SK-N-SH treated with all-trans-retinoic acid at 6 μM for 48 hours (cell line): ENCODE results near the gene FFAR3.

Experiments used
- ATAC-seq: fragments of 200-7000 bp; cut with Tn5 transposase; 3 replicates; pipeline ENCODE4 v1.9.1; 2020; ENCODE audit warnings: mild to moderate bottlenecking, moderate library complexity
- ARNTL ChIP-seq: fragments of 450-650 bp; formaldehyde crosslinking; IDR thresholded peaks from 2 replicates; pipeline ENCODE4 v1.5.0; 2020; ENCODE audit warnings: low read depth, mild to moderate bottlenecking, moderate library complexity, borderline replicate concordance
- BACH2 ChIP-seq: fragments of 250-450 bp; sonication (Bioruptor Pico); IDR thresholded peaks from 2 replicates; pipeline ENCODE4 v1.9.0; 2021; ENCODE audit warnings: mild to moderate bottlenecking, borderline replicate concordance
- CSDC2 ChIP-seq: fragments of 250-450 bp; sonication (Bioruptor Pico); IDR thresholded peaks from 2 replicates; pipeline ENCODE4 v1.5.0; 2020; ENCODE audit warnings: mild to moderate bottlenecking, moderate library complexity
- CSRNP3 ChIP-seq: fragments of 250-450 bp; sonication (Bioruptor Pico); IDR thresholded peaks from 2 replicates; pipeline ENCODE4 v1.5.1; 2021; ENCODE audit warnings: mild to moderate bottlenecking, moderate library complexity
- ISL1 ChIP-seq: fragments of 250-450 bp; sonication (Bioruptor Pico); IDR thresholded peaks from 2 replicates; pipeline ENCODE4 v2.1.2; 2022; ENCODE audit warnings: mild to moderate bottlenecking, moderate library complexity
- PATZ1 ChIP-seq: fragments of 250-450 bp; sonication (Bioruptor Pico); IDR thresholded peaks from 2 replicates; pipeline ENCODE4 v1.8.0; 2020; ENCODE audit warnings: mild to moderate bottlenecking, moderate library complexity, borderline replicate concordance
- PPARA ChIP-seq: fragments of 250-450 bp; sonication (Bioruptor Pico); IDR thresholded peaks from 2 replicates; pipeline ENCODE4 v1.5.0; 2020; ENCODE audit warnings: mild to moderate bottlenecking, borderline replicate concordance
- RARB ChIP-seq: fragments of 250-450 bp; sonication (Bioruptor Pico); IDR thresholded peaks from 2 replicates; pipeline ENCODE4 v1.8.0; 2021; ENCODE audit warnings: mild to moderate bottlenecking, moderate library complexity
- SNAI2 ChIP-seq: fragments of 250-450 bp; sonication (Bioruptor Pico); IDR thresholded peaks from 2 replicates; pipeline ENCODE4 v1.5.0; 2020; ENCODE audit warnings: mild to moderate bottlenecking, moderate library complexity
- TCF4 ChIP-seq: fragments of 250-450 bp; sonication (Bioruptor Pico); IDR thresholded peaks from 2 replicates; pipeline ENCODE4 v1.8.0; 2021; ENCODE audit warnings: mild to moderate bottlenecking, moderate library complexity, borderline replicate concordance
- TOX ChIP-seq: fragments of 250-450 bp; sonication (Bioruptor Pico); IDR thresholded peaks from 2 replicates; pipeline ENCODE4 v1.8.0; 2021; ENCODE audit warnings: mild to moderate bottlenecking, moderate library complexity, borderline replicate concordance
- TSHZ2 ChIP-seq: fragments of 250-450 bp; sonication (Bioruptor Pico); IDR thresholded peaks from 2 replicates; pipeline ENCODE4 v1.5.0; 2020; ENCODE audit warnings: mild to moderate bottlenecking, moderate library complexity
- ZC3H10 ChIP-seq: fragments of 250-450 bp; sonication (Bioruptor Pico); IDR thresholded peaks from 2 replicates; pipeline ENCODE4 v1.5.1; 2021; ENCODE audit warnings: mild to moderate bottlenecking, moderate library complexity
- ZFP3 ChIP-seq: fragments of 250-450 bp; sonication (Bioruptor Pico); IDR thresholded peaks from 2 replicates; pipeline ENCODE4 v1.5.0; 2020; ENCODE audit warnings: mild to moderate bottlenecking, moderate library complexity
- ZFP30 ChIP-seq: fragments of 450-650 bp; formaldehyde crosslinking; IDR thresholded peaks from 2 replicates; pipeline ENCODE4 v1.5.0; 2022; ENCODE audit warnings: mild to moderate bottlenecking, moderate library complexity
- ZNF565 ChIP-seq: fragments of 450-650 bp; formaldehyde crosslinking; conservative IDR thresholded peaks from 2 replicates; pipeline ENCODE4 v1.5.0; 2020; ENCODE audit warnings: low read depth, mild to moderate bottlenecking, moderate library complexity
- ZNF70 ChIP-seq: fragments of 450-650 bp; formaldehyde crosslinking; IDR thresholded peaks from 2 replicates; pipeline ENCODE4 v1.5.0; 2020; ENCODE audit warnings: mild to moderate bottlenecking, moderate library complexity
- TF ChIP-seq, protein P1 (sequence below): fragments of 250-450 bp; sonication (Bioruptor Pico); IDR thresholded peaks from 2 replicates; pipeline ENCODE4 v1.8.0; 2021; ENCODE audit warnings: low read depth, mild to moderate bottlenecking, moderate library complexity, borderline replicate concordance
- TF ChIP-seq, protein P2 (sequence below): fragments of 250-450 bp; sonication (Bioruptor Pico); IDR thresholded peaks from 2 replicates; pipeline ENCODE4 v1.5.1; 2020; ENCODE audit warnings: low read depth, mild to moderate bottlenecking, moderate library complexity

FFAR3 gene

DNA sequence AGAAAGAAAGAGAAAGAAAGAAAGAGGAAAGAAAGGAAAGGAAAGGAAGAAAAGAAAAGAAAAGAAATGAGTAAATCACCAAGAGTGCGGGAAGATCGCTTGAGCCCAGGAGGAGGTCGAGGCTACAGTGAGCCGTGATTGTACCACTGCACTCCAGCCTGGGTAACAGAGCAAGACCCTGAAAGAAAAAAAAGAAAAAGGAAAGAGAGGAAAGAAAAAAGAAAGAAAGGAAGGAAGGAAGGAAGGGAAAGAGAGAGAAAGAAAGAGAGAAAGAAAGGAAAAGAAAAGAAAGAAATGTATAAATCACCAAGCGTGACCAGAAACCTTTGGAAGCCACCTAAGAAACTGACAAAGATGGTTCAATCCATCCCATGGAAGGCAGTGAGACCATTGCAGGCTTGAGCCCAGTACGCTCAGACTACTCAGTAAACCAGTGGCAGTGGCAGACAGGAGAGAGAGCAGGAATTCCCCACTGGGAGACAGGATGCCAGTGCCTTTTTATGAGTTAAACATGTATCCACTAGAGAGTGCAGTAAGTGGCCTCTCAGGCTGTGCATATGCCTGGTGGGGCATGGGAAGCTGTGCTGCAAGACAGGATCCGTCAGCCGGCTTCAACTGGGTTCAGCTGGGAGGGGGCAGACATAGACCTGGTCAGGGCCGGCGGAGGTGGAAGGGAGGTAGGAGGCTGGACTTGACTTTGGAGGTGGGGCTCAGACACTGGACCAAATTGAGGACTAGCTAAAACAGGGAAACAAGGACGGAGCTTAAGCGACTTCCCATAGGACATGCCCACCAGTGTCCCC, 17.4 kb downstream of the FFAR3 start:
- no peak for TF ChIP-seq TCF4 (CRISPR knock-in tag)
- no peak for TF ChIP-seq ZFP30 (CRISPR knock-in tag)
- TF ChIP-seq PPARA = no peak
- TF ChIP-seq ZFP3 = no peak
- no peak for TF ChIP-seq ZC3H10 (CRISPR knock-in tag)
- TF ChIP-seq TSHZ2 (CRISPR knock-in tag) = no peak
- no peak for TF ChIP-seq ISL1 (CRISPR knock-in tag)
- TF ChIP-seq CSDC2 (CRISPR knock-in tag) = no peak
- TF ChIP-seq CSRNP3 (CRISPR knock-in tag) = no peak
- TF ChIP-seq, protein P1, sequence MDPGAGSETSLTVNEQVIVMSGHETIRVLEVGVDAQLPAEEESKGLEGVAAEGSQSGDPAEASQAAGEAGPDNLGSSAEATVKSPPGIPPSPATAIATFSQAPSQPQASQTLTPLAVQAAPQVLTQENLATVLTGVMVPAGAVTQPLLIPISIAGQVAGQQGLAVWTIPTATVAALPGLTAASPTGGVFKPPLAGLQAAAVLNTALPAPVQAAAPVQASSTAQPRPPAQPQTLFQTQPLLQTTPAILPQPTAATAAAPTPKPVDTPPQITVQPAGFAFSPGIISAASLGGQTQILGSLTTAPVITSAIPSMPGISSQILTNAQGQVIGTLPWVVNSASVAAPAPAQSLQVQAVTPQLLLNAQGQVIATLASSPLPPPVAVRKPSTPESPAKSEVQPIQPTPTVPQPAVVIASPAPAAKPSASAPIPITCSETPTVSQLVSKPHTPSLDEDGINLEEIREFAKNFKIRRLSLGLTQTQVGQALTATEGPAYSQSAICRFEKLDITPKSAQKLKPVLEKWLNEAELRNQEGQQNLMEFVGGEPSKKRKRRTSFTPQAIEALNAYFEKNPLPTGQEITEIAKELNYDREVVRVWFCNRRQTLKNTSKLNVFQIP (CRISPR knock-in tag) = no peak
- TF ChIP-seq TOX (CRISPR knock-in tag) = no peak
- no peak for TF ChIP-seq BACH2
- TF ChIP-seq PATZ1 (CRISPR knock-in tag) = no peak
- TF ChIP-seq ZNF565 (CRISPR knock-in tag) = no peak
- TF ChIP-seq ARNTL (CRISPR knock-in tag) = no peak
- no peak for TF ChIP-seq SNAI2 (CRISPR knock-in tag)
- TF ChIP-seq ZNF70 (CRISPR knock-in tag) = no peak
- TF ChIP-seq RARB (CRISPR knock-in tag) = no peak
- TF ChIP-seq, protein P2, sequence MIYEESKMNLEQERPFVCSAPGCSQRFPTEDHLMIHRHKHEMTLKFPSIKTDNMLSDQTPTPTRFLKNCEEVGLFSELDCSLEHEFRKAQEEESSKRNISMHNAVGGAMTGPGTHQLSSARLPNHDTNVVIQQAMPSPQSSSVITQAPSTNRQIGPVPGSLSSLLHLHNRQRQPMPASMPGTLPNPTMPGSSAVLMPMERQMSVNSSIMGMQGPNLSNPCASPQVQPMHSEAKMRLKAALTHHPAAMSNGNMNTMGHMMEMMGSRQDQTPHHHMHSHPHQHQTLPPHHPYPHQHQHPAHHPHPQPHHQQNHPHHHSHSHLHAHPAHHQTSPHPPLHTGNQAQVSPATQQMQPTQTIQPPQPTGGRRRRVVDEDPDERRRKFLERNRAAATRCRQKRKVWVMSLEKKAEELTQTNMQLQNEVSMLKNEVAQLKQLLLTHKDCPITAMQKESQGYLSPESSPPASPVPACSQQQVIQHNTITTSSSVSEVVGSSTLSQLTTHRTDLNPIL (CRISPR knock-in tag) = no peak

GRCh38 chr19:35377656-35378055, 19.4 kb downstream of the FFAR3 start:
- no peak for TF ChIP-seq ZC3H10 (CRISPR knock-in tag)
- TF ChIP-seq TOX (CRISPR knock-in tag) = no peak
- TF ChIP-seq PATZ1 (CRISPR knock-in tag) = no peak
- TF ChIP-seq SNAI2 (CRISPR knock-in tag) = no peak
- TF ChIP-seq BACH2 = no peak
- no peak for TF ChIP-seq ZFP30 (CRISPR knock-in tag)
- ATAC-seq = no peak

More for the DNA sequence above, 17.4 kb downstream of the FFAR3 start:
- ATAC-seq = no peak
